GM23338 (cell line): ENCODE measurements around the gene HTRA2.

Experiments used
- CREB1 ChIP-seq: fragments of 250-450 bp; sonication (Bioruptor Pico); IDR thresholded peaks from 2 replicates; pipeline ENCODE4 v1.5.0; 2020; ENCODE audit warnings: low read depth, mild to moderate bottlenecking, moderate library complexity
- EZH2 ChIP-seq: fragments of 200-600 bp; sonication (generic); IDR thresholded peaks from one replicate; pipeline ENCODE4 v1.8.0; 2017; ENCODE audit warnings: antibody characterized with exemption, mild to moderate bottlenecking, low read depth; ENCODE audit not compliant: unreplicated experiment
- EZH2phosphoT487 ChIP-seq: fragments of 200-600 bp; sonication (generic); IDR thresholded peaks from one replicate; pipeline ENCODE4 v1.8.1; 2018; ENCODE audit warnings: antibody characterized with exemption; ENCODE audit not compliant: unreplicated experiment
- POLR2AphosphoS5 ChIP-seq: IDR thresholded peaks from 2 replicates; pipeline ENCODE4 v1.6.1; 2016; ENCODE audit warnings: antibody characterized with exemption, low read depth
- ZNF331 ChIP-seq: fragments of 250-450 bp; sonication (Bioruptor Pico); IDR thresholded peaks from 2 replicates; pipeline ENCODE4 v1.5.0; 2020; ENCODE audit warnings: low read depth, mild to moderate bottlenecking, moderate library complexity
- TF ChIP-seq, protein P1 (sequence below), 2 experiments: fragments of 200-600 bp in 1 of 2; sonication (generic) in 1 of 2; conservative IDR thresholded peaks; 2 replicates each; pipeline versions ENCODE4 v1.5.1 to v1.6.1; 2016 to 2017; ENCODE audit warnings: antibody characterized with exemption in 2 of 2, low read depth in 2 of 2, mild to moderate bottlenecking in 2 of 2, moderate library complexity in 1 of 2
- TF ChIP-seq, protein P2 (sequence below): IDR thresholded peaks from one replicate; pipeline ENCODE4 v1.6.1; 2018; ENCODE audit warnings: antibody characterized with exemption; ENCODE audit not compliant: unreplicated experiment
- TF ChIP-seq, protein P3 (sequence below): IDR thresholded peaks from 2 replicates; pipeline ENCODE4 v1.6.1; 2016; ENCODE audit warnings: antibody characterized with exemption

DNA sequence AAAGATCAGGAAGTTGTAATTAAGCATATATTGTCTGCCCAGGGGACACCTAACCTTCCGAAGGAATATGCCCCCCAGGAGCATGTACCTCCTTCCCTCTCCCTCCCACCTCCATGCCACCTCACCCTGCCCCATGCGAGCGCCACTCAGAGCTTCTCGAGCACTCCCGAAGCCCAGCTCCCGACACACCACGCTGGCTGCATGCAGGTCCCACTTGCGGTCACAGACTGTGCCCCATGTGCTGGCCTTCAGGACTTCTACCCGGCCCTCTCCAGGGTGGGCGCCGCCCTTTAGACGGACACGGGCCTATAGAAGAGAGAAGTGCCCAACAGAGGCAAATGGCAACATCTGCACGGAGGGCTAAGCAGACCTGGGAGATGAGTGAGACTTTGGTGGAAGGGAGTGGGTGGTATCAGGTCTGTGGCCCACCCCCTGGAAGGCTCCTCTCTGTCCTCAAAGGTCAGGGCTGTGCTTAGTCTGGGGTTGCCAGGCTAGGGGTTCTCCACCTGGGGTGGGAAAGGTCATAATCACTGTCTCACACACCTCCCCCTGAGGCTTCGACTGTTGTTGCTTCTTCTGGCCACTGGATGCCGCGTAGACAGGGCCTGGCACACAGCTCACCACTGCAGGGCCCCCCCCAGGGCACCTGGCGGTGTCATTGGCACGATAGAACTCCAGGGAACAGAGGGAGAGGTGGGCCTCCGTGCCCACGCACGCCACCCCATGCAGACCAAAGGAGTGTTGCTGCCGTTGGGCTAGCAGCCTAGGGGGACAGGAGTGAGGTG lies 6.6 kb downstream of the HTRA2 start:
- TF ChIP-seq, protein P1, sequence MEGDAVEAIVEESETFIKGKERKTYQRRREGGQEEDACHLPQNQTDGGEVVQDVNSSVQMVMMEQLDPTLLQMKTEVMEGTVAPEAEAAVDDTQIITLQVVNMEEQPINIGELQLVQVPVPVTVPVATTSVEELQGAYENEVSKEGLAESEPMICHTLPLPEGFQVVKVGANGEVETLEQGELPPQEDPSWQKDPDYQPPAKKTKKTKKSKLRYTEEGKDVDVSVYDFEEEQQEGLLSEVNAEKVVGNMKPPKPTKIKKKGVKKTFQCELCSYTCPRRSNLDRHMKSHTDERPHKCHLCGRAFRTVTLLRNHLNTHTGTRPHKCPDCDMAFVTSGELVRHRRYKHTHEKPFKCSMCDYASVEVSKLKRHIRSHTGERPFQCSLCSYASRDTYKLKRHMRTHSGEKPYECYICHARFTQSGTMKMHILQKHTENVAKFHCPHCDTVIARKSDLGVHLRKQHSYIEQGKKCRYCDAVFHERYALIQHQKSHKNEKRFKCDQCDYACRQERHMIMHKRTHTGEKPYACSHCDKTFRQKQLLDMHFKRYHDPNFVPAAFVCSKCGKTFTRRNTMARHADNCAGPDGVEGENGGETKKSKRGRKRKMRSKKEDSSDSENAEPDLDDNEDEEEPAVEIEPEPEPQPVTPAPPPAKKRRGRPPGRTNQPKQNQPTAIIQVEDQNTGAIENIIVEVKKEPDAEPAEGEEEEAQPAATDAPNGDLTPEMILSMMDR (conservative IDR thresholded peaks at IDR 0.05; ENCODE audit: low read depth in 2 of 2) = no peak
- TF ChIP-seq POLR2AphosphoS5 (no peak), EZH2phosphoT487 (no peak), EZH2 (no peak), CREB1 (no peak), ZNF331 (CRISPR knock-in tag) (no peak)
- TF ChIP-seq, protein P2, sequence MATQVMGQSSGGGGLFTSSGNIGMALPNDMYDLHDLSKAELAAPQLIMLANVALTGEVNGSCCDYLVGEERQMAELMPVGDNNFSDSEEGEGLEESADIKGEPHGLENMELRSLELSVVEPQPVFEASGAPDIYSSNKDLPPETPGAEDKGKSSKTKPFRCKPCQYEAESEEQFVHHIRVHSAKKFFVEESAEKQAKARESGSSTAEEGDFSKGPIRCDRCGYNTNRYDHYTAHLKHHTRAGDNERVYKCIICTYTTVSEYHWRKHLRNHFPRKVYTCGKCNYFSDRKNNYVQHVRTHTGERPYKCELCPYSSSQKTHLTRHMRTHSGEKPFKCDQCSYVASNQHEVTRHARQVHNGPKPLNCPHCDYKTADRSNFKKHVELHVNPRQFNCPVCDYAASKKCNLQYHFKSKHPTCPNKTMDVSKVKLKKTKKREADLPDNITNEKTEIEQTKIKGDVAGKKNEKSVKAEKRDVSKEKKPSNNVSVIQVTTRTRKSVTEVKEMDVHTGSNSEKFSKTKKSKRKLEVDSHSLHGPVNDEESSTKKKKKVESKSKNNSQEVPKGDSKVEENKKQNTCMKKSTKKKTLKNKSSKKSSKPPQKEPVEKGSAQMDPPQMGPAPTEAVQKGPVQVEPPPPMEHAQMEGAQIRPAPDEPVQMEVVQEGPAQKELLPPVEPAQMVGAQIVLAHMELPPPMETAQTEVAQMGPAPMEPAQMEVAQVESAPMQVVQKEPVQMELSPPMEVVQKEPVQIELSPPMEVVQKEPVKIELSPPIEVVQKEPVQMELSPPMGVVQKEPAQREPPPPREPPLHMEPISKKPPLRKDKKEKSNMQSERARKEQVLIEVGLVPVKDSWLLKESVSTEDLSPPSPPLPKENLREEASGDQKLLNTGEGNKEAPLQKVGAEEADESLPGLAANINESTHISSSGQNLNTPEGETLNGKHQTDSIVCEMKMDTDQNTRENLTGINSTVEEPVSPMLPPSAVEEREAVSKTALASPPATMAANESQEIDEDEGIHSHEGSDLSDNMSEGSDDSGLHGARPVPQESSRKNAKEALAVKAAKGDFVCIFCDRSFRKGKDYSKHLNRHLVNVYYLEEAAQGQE = no peak
- TF ChIP-seq, protein P3, sequence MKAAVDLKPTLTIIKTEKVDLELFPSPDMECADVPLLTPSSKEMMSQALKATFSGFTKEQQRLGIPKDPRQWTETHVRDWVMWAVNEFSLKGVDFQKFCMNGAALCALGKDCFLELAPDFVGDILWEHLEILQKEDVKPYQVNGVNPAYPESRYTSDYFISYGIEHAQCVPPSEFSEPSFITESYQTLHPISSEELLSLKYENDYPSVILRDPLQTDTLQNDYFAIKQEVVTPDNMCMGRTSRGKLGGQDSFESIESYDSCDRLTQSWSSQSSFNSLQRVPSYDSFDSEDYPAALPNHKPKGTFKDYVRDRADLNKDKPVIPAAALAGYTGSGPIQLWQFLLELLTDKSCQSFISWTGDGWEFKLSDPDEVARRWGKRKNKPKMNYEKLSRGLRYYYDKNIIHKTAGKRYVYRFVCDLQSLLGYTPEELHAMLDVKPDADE = no peak
